Measurements from ENCODE around the gene TCF7L1. TPM values are rescaled to one million over a fixed set of nuclear protein-coding genes. Genes with fewer than 3 reads are reported as not detected.

TCF7L1 gene
- total RNA-seq, 1 experiment from 2014 or later, result 30.4 TPM

GRCh38 chr2:85180322-85181133 is 47.3 kb downstream of the TCF7L1 start:
- in situ Hi-C loops (cut with HindIII; ENCODE audit: low pct_unique_long_range_greater_than_20kb, low sequenced_read_pairs) (no loop called here), intact Hi-C loops (cut with micrococcal nuclease; ENCODE audit: unreplicated experiment) (no loop called here)
- Histone ChIP-seq H3K9me3 (ENCODE audit: control insufficient read depth, insufficient read depth, low read depth, low read length) (no peaks in the 10 kb centered on the region), H3K4me3 (ENCODE audit: low read depth in 2 of 2, low read length in 2 of 2) (no peak overlapping the region), H3K27me3 (ENCODE audit: control insufficient read depth, insufficient read depth, low read length) (no peaks in the 10 kb centered on the region), H3K27ac (ENCODE audit: low read length) (0 out of 2 replicates have a peak overlapping the region, but pooled peaks have one; percentile 17), H3K36me3 (ENCODE audit: control insufficient read depth, insufficient read depth, low read length) (no peaks in the 10 kb centered on the region), H3K4me1 (ENCODE audit: control insufficient read depth, insufficient read depth, low read length) (peaks cover 9% of the 10 kb centered on the region)
- CTCF ChIA-PET, result interaction anchor here (0.6 kb wide), 1 partner anchor 526 kb away, joined by 4 read pairs; no protein-coding TSS in a partner anchor
- TF ChIP-seq TCF7L2 (IDR thresholded peaks at IDR 0.05; ENCODE audit: low read depth, low read length), result no peak
- TF ChIP-seq SIN3A (IDR thresholded peaks at IDR 0.05; ENCODE audit: borderline replicate concordance, insufficient read depth, low read depth, low read length), result no peak
- TF ChIP-seq CTCF (IDR thresholded peaks at IDR 0.05), result no peak
- TF ChIP-seq POLR2AphosphoS5 (IDR thresholded peaks at IDR 0.05; ENCODE audit: low read depth, low read length), result no peak
- TF ChIP-seq REST (IDR thresholded peaks at IDR 0.05; ENCODE audit: insufficient read depth in 1 of 2, low read depth in 2 of 2, low read length in 1 of 2), result no peak
- DNase-seq (ENCODE audit: low read depth, low spot score) (no peak), ATAC-seq (no peak)
- no TSS peak for BruUV-seq (replicated peaks)
- POLR2A ChIA-PET, result no interaction called here

GRCh38 chr2:85181134-85181631 is 48.0 kb downstream of the TCF7L1 start:
- Histone ChIP-seq H3K4me1 (ENCODE audit: control insufficient read depth, insufficient read depth, low read length) (peaks cover 9% of the 10 kb centered on the region), H3K9me3 (ENCODE audit: control insufficient read depth, insufficient read depth, low read depth, low read length) (no peaks in the 10 kb centered on the region), H3K27me3 (ENCODE audit: control insufficient read depth, insufficient read depth, low read length) (no peaks in the 10 kb centered on the region), H3K27ac (ENCODE audit: low read length) (no peak overlapping the region), H3K4me3 (ENCODE audit: low read depth in 2 of 2, low read length in 2 of 2) (no peak overlapping the region), H3K36me3 (ENCODE audit: control insufficient read depth, insufficient read depth, low read length) (no peaks in the 10 kb centered on the region)
- in situ Hi-C loops (cut with HindIII; ENCODE audit: low pct_unique_long_range_greater_than_20kb, low sequenced_read_pairs), result no loop called here
- DNase-seq (ENCODE audit: low read depth, low spot score) (no peak), ATAC-seq (peak; percentile 46; the same call in 1 of the 2 replicates)
- POLR2A ChIA-PET, result interaction anchor here (0.6 kb wide), 1 partner anchor 1199 kb away, joined by 11 read pairs; no protein-coding TSS in a partner anchor
- BruUV-seq (replicated peaks), result no TSS peak
- CTCF ChIA-PET, result no interaction called here
- intact Hi-C loops (cut with micrococcal nuclease; ENCODE audit: unreplicated experiment), result no loop called here
- no peak for TF ChIP-seq REST (IDR thresholded peaks at IDR 0.05; ENCODE audit: insufficient read depth in 1 of 2, low read depth in 2 of 2, low read length in 1 of 2)

Data from Panc1 (cell line).